Activated CD4-positive, alpha-beta T cell treated with anti-CD3 and anti-CD28 coated beads for 48 hours (primary cell): ENCODE data around the gene FANCC.
A peak's percentile ranks its signal among the peaks of the same experiment; 100 is the strongest.
"Not testable (repeated sequence)": the region's sequence is repeated elsewhere in the genome, so short reads cannot be mapped to it uniquely, and the experiment has no call there.

Source experiments
- DNase-seq: peaks from one replicate; pipeline ENCODE4 v3.0.0-alpha.2; 2020

The FANCC gene

GRCh38 chr9:95327239-95327865, 9.8 kb upstream of the FANCC start:
- DNase-seq = no peak

GRCh38 chr9:95325221-95325620, 7.7 kb upstream of the FANCC start:
- no peak for DNase-seq

DNA sequence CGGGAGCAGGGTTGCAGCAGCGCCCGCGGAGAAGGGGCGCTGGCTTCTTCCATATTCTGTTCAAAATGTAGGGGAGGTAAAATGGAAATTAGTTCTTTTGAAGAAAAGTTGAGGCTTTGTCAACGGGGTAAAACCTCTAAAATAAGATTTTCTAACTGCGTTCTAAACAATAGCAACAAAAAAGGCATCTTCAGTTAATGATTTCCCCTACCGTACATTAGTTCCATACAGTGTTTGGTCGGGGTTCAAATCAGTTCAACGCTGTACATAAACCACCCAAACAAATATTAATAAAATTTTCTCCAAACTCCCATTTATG, 343 bp upstream of the FANCC start:
- DNase-seq = no peak

DNA sequence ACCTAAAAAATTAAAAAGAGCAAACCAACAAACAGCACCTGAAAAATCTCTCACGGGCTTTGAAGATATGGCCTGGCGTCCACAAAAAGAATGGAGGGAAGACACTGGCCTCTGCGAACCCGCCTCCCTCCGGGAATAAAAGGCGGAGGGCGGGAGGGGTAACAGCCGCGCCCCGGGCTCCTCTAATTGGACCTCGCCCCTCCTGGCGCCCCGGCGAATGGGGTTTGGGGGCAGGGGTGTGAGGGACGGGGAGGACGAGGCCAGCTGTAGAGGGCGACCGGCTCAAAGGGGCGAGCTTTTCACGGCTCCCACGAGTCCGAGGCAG, 753 bp downstream of the FANCC start:
- DNase-seq = peak; percentile 65

DNA sequence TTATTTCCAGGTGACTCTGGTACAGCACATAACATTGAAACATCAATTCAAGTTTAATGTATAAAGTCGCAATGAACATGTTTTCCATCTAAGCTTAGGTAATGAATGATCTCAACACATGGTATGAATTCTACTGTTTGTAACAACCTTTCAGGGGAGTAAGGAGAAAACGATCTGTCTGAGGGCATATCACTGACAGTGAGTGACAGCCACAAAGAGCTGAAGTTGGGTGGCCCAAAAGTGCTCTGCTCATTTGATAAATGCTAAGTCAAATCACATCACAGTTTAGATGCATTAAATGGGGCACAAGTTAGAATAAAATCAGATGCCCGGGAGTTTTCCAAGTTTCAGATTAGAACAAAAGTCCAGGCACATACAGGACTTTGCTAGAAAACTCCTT, 1.2 kb downstream of the FANCC start:
- DNase-seq = no peak

GRCh38 chr9:95315108-95315746, 2.3 kb downstream of the FANCC start:
- DNase-seq = no peak

DNA sequence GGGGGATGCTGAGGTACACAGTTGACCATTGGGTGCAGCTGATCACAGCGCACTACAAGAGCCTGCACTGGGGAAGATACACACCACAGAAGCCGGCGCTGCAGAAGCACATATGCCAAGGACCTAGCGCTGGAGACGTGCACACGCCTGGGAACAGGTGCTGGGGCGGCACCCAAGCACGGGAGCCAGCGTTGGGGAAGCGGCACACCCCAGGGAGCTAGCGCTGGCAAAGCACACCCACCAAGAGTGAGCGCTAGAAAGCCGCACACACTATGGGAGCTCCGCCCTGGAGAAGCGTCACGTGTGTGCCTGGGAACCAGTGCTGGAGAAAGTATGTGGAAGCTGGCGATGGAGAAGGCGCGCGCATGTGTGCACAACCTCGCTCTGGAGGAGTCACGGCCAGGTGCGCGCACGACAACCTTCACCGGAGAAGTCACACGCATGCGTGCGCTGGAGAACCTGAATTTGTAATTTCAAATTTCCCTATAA, 4.5 kb downstream of the FANCC start:
- DNase-seq = peak; percentile 40

GRCh38 chr9:95311961-95312360, 5.5 kb downstream of the FANCC start:
- DNase-seq = no peak

- DNase-seq = no peak
Observed at GRCh38 chr9:95307538-95307937, 10.0 kb downstream of the FANCC start.

- DNase-seq = no peak
Observed at GRCh38 chr9:95306819-95307218, 10.7 kb downstream of the FANCC start.

- DNase-seq = no peak
Observed at GRCh38 chr9:95305770-95306492, 11.6 kb downstream of the FANCC start.

DNA sequence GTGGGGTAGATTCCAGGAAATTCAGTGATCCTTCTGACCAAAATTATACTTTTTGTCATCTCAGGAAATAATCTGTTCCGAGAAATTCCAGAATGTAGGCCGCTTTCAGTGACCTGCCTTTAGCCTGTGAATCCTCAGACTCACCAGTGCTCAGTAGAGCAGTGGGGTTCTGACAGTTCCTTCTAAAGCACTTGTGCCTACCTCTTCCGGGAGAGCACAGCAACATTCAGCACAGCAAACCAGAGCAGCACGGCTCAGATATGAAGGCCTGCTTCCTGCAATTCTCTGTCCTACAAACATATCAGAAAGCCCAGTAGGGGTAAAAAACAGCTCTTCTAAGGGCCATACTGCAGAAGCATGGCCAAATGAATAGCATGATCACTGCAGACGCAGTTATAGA, 15.0 kb downstream of the FANCC start:
- DNase-seq = no peak

- no peak for DNase-seq
Observed at GRCh38 chr9:95297760-95298159, 19.7 kb downstream of the FANCC start.

GRCh38 chr9:95297316-95297715, 20.2 kb downstream of the FANCC start:
- no peak for DNase-seq

DNA sequence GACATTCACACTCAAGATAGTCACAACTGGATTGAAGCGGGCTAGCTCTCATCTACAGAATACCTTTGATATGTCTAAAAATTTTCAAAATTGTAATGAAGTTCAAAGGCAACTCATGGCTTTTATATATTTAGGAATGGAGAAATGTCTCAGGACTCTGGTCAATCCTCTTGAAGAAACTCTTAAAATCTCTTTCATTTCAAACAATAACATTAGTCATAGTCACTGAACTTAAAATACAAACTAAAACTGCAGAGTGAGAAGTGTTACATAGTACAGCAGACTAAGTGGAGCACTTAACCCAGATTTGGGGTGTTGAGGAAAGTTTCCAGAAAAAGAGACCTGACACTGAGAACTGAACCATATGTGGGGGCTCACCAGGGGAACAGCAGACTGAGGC, 20.7 kb downstream of the FANCC start:
- no peak for DNase-seq

GRCh38 chr9:95293296-95293695, 24.2 kb downstream of the FANCC start:
- DNase-seq = not testable (repeated sequence)

DNA sequence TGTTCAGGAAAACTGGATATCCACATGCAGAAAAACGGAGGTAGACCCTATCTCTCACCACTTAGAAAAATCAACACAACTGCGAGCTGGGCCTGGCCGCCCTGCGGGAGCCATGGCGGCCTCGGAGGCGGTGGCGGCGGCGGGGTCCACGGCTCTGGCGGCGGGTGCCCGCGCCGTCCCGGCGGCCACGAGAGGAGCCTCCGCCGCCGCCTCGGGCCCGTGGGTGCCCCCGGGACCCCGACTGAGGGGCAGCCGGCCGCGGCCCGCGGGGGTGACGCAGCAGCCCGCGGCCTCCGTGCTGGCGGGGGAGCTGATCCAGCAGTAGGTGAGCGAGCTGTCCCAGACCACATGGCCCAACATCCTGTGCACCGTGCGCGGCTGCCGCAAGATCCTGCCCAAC, 25.3 kb downstream of the FANCC start:
- no peak for DNase-seq

DNA sequence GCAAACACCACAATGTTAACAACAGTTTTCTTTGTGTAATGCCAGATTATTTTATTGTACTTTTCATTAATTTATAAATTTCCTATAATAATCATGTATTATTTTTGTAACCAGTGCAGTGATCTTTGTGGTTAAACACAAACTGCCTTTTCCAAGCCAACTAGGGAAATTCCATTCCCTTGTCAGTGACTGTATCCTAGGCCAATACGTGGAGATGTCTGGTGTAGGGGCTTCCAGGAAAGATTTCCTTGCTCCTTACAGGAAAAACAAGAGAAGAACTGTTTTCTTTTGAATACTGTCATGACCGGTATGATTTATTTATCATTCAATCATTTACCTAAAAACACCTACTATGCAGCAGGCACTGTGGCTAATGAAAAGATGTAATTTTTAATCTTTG, 31.4 kb downstream of the FANCC start:
- DNase-seq = no peak

GRCh38 chr9:95285307-95285706, 32.2 kb downstream of the FANCC start:
- DNase-seq = no peak

DNA sequence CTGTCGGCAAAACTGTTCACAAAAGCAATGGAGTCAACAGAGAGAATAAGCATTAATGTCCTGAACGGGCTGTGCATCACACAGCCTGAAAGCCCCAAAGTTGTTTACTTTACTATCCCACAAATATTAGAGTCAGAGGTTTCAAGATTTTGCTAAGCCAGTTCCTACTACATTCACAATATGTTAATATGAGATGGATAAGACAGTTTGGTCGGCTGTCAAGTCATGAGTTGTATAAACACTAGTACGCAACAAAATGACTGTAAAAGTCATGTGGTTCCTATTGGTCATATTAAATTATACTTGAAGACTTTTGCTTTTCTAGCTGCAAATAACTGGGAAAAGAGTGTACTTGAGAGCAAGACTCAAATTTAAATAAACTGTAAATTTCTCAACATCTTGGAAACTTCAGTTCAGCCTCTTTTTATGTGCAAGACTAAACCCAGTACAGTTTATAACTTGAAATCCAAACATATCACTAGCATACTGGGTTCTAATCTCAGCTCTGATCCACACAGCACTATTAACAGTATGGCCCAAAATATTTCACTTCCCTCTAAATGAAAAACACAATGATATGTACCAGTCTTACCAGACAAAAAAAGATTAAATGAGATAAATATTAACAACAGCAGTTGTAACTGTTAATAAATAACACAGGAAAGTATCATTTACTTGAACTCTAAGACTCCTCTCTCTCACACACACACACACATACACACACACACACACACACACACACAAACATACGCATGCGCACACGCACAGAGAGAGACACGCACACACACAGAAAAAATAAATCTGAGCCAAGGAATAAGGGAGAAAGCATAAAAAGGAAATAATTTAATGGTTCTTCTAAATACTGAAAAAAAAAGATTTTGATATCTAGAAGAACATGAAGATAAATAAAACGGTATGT, 33.1 kb downstream of the FANCC start:
- DNase-seq = no peak

DNA sequence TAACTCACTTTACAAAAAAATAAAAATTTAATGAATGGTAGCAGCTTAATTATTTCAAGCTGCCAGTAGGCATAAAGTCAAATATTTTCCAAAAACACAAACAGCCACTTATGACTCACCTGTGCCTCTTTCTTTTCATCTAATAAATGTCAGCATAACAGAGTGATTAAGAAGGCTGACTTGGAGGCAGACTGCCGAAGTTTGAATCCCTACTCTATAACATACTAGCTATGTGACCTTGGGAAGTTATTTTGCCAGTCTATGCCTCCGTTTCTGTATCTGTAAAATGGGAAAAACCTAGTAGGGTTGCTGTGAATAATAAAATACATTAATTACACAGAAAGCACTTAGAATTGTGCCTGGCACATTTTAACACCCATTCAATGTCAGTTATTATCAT, 33.8 kb downstream of the FANCC start:
- DNase-seq = no peak

DNA sequence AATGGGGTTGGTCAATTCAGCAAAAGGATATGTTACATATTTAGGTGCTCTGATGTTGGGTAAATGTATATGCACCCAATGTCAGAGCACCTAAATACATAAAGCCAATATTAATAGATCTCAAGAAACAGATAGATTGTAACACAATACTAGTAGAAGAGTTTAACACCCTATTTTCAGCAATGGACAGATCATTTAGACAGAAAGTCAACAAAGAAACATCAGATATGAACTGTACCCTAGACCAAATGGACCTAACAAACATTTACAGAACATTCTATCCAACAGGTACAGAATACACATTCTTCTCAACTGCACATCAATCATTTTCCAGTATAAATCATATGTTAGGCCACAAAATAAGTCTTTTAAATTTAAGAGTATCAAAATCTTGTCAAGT, 35.2 kb downstream of the FANCC start:
- no peak for DNase-seq

DNA sequence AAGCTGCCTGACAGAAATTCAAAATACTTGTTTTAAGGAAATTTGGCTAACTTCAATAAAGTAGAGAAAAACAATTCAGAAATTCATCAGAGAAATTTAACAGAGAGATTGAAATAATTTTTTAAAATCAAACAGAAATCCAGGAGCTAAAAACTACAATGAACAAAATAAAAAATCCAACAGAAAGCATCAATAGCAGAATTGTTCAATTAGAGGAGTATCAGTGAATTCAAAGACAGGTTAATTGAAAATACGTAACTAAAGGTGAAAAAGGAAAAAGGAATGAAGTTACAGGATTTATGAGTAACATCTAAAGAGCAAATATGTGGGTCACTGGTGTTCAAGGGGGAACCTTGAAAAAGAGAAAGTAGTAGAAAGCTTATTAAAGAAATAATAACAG, 36.8 kb downstream of the FANCC start:
- DNase-seq = no peak

- no peak for DNase-seq
Observed at GRCh38 chr9:95277509-95277908, 40.0 kb downstream of the FANCC start.
